Occipital lobe (tissue), 2 donors: Measurements from ENCODE around the gene ALPI. TPM values are rescaled to one million over a fixed set of nuclear protein-coding genes. Genes with fewer than 3 reads are reported as not detected.

Source experiments
- DNase-seq: peaks from one replicate; lab custom pipeline; 2025; lab: John Stamatoyannopoulos, UW
- total RNA-seq: library from RNA; depleted of rRNA; stranded (reverse); fragments of >200 nt; gene quantifications from one replicate; pipeline ENCODE4 v1.2.3, GENCODE V29; 2014

ALPI gene
- total RNA-seq, 1 donor from 2014 or later: not detected

- DNase-seq: no peak
These were observed 28.8 kb downstream of the ALPI start for GRCh38 chr2:232484628-232485347.

- DNase-seq: no peak
These were observed 29.4 kb downstream of the ALPI start for GRCh38 chr2:232485348-232485756.

DNA sequence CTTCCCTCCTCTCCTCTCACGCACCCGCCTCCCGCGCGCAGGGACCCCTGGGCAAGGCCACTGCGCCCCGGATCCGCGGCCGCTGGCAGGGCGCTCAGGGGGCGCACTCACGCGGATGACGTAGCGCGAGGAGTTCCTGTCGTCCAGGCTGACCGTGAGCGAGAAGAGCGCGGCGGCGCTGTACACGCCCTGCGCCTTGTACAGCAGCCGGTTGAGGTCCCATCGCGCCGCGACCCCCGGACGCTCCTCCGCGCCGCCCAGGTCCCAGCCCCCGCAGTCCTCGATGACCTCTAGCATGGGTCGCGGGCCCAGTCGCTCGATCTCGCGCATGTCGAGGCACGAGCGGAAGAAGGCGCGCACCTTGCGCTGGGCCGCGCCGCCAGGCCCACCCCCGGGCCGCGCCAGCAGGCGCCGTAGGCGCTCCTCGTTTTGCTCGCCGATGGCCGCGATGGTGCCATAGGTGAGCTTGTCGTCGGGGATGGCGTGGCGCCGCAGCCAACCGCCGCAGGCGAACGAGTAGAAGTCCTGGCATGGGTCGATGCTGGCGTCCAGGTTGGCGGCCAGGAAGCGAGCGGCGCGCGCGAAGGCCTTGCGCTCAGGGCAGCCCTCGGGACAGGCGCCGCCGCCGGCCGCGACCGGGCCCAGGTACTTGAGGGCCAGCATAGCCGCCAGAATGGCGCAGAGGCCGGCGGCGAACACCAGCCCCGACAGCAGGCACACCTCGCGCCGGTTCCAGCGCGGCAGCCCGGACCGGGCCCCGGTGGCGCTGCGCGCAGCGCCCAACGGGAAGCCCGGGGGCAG, 30.0 kb downstream of the ALPI start:
- DNase-seq: no peak

DNA sequence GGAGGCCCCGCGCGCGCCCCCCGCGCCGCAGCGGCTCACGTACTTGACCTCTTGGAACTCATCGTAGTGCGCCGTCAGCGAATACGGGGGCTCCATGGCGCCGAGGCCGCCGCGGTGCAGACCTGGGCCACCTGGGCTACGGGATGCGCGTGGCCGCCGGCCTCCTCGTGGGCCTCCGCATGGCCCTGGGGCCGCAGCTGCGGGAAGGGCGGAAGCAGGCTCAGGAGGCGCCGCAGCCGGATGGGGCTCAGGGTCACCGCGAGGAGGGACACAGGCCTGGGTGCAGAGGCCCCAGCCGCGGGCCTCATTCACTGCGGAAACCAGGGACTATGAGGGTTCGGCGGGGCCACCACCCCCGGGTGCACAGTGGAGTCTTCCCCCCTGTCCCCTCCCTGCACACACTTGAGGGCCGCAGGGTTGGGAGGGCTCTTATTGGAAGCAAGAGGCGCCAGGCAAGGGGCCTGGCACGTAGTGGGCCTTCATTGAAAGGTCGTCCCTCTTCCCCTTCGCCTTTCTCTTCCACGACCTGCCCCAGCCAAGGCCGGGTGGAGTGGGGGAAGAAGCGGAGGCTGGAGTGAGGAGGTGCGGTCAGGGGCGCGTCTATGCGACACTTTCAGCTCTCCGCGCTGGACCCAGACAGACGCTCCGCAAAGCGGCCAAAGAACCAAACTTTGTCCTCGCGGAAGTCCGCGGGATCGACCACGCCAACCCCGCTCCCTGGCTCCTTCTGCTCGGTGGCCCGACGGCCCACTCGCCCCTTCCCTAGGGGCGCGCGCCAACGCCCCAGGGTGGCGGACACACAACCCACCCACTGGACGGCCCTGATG, 30.8 kb downstream of the ALPI start:
- no peak for DNase-seq

DNA sequence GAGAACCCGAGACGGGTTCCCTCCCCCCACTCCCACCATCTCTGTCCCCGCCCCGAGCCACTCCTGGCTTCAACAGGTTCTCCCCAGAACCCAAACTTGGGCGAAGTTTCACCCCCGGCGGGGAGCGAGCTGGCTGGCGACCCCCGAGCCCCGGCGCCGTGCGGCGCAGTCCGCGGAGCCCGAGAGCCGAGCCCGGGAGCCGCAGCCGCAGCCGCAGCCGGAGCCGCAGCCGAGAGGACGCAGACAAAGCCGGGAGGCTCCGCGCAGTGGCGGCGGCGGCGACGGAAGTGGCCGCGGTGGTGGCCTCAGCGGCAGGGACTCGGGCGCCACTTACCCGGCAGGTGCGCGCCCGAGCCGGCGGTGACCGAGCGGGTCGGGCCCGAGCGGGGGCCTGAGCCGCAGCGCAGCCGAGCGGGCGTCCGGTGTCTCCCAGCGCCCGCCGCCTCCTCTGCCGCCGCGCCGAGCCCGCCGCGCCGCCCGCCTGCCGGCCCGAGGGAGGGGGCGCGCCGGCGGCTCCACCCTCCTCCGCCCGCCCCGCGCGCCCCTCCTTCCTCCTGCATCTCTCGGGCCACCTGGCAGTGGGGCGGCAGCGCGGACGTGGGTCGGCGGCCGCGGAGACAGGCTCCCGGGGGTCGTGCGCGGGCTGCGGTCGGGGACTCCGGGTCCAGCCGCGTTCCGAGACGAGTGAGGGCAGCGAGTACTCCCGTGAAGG, 31.6 kb downstream of the ALPI start, which contains the start of gene ECEL1:
TSS of gene ECEL1 (minus strand) at position 450 of the 712 bp plus-strand sequence. CDS start 1,181 bp downstream, outside the sequence.
- DNase-seq: no peak

DNA sequence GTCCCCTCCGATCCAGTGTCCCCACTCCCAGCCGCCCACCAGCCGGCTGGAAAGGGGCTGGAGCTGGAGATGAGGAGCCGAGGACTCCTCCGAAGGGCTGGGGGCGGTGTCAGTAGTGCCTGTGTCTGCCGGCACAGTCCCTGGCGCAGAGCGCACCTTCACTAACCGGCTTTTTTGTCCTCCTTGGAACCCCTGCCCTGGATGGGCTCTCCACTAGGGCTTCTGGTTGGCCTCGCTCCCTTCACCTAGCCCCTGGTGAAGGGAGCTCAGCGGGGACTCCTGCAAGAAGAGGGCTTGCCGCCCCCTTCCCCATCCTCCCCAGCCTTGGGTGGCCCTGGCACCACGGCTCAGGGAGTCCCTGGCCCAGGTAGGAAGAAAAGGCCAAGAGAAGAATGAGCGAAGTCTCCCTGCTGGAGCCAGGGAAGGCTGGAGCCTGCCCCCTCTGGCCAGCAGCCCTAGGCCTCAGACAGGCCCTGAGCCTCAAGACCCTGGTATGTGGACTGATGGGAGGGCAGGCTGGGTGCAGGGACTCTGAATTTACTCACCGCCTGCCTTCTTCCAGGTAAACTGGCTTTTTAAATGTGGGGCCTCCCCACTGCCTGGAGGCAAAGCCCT, 32.3 kb downstream of the ALPI start:
- DNase-seq: no peak

- no peak for DNase-seq
These were observed 32.9 kb downstream of the ALPI start for GRCh38 chr2:232488721-232489300.

DNA sequence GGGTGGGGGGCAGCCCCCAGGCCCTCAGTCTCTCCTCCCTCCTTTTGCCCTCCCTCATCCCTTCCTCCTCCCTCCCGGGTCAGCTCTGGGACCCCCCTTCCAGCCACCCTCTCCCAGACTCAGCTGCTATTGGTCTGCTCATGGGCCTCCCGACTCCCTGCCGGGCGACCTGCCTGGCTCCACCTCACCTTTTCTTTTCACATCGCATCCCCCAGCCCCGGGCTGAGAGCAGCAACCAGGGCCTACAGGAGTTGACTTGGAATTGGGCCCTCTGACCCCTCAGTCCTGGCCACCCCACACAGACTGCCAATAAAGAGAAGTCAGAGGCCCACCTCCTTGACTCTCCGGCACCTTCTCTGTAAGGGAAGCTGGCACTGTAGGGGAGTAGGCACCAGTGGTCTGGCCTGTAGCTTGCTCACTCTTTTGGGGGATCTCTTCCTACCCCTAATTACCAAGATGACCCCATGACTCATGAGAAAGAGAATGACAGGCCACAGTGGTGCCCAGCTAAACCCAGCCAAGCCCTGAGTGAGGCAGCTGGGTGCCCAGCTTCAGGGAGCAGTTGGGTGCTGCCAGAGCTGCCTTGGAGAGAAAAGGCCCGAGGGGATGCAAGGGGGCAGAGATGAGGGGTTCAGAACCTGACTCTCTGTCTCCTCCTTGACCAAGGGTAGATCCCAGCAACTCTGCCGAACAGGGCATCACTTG, 33.7 kb downstream of the ALPI start:
- DNase-seq: no peak

DNA sequence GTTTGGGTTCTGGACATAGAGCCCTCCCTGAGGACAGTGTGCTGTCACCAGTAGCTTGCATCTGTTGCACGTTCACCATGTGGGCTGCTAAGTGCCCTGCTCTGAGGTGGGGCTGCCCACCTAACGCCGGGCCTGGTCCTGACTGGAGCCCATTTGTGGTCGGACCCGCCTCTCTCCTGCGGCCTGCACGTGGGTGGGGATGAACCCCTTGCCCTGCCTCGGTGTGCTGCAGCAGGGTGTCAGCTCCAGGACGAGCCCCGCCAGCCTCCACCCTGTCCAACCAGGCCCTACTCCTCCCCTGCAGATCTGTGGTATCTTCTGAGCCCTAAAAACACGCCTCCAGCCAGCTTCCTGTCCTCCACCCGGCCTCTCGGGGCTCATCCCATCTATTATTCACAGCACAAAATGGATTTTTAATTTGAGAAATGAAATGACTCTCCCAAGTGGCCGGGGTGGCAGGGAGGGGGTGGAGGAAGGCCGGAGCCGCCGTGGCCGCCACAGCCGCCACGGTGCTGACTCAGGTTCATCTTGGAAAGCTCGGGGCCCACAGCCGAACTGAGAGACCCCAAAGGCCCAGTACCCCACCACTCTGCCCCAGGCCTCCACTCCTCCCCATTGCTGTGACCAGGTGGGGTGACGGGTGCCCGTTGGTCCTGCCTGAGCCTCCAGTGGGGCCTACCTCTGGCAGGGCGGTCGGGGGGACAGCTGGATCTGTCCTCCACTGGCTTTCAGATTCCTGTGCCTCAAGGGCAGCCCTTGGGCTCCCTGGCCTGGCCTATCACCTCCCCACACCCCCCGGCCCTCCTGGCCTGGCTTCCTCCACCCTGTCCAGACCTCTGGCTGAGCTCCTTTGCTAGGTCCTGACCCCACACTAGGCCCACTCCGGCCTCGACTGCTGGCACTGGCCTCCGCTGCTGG, 34.5 kb downstream of the ALPI start:
- no peak for DNase-seq

- DNase-seq: no peak
These were observed 35.3 kb downstream of the ALPI start for GRCh38 chr2:232491139-232491780.

DNA sequence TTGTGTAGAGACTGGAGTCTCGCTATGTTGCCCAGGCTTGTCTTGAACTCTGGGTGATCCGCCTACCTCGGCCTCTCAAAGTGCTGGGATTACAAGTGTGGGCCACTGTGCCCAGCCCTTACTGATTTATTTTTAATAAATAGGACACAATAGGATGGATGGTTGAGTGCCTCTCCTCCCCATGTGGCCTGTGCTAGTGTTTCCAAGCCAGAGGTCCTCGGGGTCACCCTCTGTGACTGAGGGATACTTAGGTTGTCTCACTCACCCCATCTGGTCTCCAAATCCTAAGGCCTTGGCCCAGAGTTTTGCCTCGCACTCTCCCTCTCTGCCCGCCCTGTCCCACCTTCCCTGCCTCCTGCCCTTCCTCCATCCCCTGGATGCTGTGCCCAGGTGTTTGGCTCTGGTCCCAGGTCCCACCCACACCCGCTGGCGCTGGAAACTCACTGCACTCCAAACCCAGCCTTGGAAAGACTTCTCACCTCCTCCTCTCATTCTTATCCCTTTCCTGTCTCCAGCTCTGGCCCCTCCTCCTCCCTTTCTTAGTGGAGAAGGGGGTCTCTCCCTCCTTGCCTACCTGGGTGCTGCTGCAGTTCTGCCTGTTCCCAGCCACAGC, 36.4 kb downstream of the ALPI start:
- DNase-seq: no peak

- no peak for DNase-seq
These were observed 37.2 kb downstream of the ALPI start for GRCh38 chr2:232492963-232493700.

DNA sequence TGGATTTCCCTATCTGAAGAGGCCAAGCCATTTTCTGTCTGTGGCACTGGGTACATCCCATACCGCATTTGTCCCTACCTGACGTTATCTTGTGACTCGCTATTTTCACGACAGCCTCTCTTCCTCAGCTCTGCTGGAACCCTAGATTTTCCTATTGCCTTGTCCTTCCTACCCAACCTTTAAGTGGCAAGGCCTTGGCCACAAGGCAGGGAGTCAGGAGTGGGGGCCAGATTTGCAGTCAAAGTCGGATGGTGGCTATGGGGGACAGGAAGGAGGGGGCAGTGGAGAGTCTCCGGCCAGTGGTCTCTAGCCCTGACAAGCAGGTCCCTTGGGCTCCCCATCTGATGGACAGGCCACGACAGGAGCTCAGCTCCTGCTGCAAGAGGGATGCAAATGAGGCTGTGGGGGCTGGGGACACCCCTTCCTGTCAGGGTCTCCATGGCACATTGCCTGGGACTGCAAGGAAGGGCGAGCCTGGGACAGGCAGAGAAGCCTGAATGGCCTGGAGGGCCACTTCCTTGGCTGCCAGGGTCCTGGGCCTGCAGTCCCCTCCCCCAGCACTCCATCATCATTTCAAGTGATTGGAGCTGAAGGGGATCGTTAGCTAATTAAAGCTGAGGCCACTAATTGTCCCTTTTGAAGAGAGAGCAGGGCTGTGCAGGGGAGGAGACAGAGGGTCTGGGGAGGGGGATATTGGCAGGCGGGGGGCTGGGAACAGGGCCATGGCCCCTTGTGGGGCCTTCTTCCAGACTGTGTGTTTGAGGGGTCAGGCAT, 37.9 kb downstream of the ALPI start:
- no peak for DNase-seq

DNA sequence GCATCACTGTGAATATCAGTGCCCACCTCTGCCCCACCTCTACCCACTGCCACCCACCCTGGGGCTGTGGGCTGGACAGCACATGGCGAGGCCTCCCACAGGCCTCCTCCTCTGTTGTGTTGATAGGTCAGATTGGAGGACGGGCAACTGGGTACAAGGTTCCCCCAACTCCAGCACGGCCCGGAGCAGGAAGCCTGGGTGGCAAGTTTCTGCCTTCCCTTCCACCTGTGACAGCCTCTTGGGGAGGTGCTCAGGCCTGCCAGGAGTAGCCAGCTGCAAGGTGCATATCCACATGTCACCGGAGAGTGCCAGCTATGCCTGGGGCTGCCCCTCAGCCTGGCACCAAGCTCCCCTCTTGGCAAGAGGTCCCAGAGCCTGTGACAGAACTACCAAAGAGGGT, 38.6 kb downstream of the ALPI start:
- no peak for DNase-seq

DNA sequence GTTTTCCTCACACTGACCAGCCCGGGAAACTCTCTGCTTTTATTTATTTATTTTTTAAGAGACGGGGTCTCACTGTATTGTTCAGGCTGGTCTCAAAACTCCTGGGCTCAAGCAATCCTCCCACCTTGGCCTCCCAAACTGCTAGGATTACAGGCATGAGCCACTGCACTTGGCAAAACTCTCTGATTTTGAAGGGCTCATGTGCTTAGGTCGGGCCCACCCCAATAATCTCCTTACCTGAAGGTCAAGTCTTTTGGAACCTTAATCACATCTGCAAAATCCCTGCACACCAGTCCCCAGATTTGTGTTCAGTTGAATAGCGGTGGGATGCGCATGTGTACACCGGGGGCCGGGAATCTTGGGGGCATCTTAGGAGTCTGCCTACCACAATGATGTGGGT, 39.3 kb downstream of the ALPI start:
- no peak for DNase-seq
